NCI-H345 treated with DMSO at 0.1 percent for 48 hours (cell line): Measurements from ENCODE around the gene ITSN1.

Experiments used
- DNase-seq: peaks from one replicate; lab custom pipeline; 2025; ENCODE audit not compliant: unreplicated experiment; lab: John Stamatoyannopoulos, UW

ITSN1 gene

DNA sequence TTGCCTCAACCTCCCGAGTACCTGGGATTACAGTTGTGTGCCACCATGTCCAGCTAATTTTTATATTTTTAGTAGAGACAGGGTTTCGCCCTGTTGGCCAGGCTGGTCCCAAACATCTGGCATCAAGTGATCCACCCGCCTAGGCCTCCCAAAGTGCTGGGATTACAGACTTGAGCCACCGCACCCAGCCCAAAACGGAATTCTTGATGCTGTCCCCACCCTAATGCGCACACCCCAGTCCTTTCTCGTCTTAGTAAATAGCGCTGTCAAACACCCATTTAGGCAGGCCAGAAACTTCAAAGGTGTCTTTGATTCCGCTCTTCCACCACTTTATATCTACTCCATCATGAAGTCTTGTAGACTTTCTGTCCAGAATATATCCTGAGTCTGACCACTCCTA is 35.1 kb downstream of the ITSN1 start:
- DNase-seq = no peak

DNA sequence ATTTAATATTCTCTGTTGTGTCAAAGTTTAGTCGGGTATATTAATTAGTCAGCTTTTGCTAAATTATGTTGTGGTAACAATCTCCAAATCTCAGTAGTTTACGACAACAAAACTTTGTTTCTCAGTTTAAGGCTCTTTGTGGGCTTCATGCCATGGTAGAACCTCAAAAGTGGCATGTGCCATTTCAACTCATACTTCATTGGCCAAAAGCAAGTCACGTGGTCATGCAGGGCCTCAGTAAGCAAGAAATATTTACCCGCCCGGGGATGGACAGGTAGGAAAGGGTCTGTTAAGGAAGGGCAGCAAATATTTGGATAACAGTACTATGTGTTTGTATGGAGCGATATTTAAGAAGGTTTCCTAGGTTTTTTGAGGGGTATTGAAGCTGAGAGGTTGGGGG is 38.6 kb downstream of the ITSN1 start:
- no peak for DNase-seq

GRCh38 chr21:33682992-33683627 is 40.8 kb downstream of the ITSN1 start:
- no peak for DNase-seq

DNA sequence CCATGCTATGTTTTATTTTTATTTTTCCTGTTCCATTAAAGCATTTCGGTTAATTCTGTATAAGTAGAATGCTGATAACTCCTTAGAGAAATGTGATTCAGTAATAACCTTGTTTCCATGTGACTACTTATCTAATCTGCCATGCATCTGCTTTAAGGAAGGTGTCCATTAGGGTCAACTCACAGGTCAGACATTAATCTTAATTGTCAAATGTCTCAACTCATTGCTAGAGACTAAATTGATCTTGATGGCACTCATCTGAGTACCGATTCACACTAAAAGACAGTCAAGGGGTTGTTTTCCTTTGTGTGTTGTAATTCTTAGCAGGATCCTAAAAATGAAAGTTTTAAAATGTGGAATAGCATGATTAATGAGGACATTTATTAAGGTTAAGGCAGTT is 41.8 kb downstream of the ITSN1 start:
- no peak for DNase-seq

DNA sequence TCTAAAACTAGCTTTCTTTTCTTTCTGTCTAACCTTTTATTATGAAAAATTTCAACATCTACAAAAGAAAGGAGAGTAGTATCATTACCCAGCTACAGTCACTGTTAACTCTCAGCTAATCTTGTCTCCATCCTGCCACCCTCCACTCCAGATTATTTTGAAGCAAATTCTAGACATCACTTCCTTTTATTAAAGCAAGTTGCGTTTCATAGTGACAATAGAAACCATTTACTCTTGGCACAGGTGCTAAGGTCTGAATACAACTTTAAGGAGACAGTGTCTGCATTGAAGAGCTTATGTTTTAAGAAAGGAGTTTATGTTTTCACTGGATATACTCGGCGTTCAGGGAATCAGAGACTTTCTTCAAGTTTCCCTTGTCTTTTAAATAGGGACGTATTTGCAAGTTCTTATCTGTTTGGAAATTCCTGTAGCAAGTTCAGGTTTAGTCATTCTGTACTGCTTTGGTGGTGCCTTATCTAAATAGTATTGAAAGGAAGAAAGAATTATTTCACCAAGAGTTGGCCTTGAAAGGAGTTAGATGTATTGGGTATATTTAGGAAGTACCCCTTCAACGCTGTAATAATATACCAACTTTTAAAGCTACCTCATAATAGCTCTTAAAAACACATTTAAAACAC is 42.7 kb downstream of the ITSN1 start:
- no peak for DNase-seq

DNA sequence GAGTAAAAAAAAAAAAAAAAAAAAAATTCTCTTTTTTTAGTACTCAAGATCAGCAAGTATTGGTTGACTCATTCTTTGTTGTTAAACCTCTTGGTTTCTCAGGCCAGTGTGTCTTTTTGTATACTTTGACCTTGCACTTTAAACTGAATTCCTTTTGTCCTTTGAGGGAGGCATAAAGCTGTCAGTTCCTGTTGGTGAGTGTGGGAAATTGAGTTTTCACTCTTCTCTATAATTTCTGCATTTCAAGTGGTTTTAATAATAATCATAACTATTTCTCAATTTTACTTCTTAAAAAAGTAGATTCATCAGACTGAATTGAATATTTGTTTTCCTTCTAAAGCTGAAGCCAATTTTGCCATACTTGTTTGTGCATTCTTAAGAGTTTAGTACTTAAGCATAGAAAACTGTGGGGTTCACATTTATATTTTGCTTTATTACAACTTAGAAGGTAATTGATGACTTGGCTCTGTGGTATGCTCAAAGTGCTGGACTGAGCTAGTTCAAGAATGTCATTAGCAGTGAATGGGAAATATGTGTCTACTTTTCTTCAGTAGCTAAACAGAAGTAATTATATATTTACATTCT is 43.4 kb downstream of the ITSN1 start:
- DNase-seq = no peak

DNA sequence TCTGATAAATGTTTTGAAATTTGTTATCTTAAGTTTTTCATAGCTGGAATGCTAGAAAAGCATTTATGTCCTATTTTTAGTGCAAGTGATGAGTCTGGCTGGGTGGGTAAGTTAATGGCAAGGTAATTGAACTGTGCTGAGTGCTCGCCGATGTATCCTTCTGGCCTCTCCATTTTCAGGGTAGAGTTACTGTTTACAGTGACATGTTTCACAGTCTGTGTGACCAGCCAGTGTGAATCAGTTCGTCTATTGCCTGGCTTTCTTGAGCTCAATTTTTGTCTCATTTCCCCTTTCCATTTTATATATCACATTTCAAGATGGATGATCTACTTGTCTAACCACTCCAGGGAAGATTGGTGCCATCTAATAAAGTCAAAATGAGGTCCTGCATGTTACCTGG is 44.1 kb downstream of the ITSN1 start:
- DNase-seq = no peak

GRCh38 chr21:33687634-33688033 is 45.3 kb downstream of the ITSN1 start:
- DNase-seq = no peak

DNA sequence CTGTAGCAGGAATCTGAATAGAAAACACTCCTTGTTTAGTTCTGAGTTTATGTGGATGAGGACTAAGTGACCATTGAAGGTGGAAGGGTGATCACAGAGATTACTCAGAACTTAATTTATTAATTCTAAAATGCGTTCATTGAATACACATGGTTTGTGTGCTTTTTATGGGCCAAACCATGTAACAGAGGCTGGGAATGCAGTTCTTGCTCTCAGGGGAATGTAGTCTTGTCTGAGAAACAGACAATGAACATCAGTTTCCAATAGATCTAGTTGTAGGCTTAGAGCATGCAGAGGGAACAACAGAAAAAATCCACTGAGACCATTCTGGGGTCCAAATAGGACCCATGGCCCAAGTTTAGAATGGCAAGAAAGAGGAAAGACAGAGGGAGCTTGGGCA is 46.1 kb downstream of the ITSN1 start:
- DNase-seq = no peak

DNA sequence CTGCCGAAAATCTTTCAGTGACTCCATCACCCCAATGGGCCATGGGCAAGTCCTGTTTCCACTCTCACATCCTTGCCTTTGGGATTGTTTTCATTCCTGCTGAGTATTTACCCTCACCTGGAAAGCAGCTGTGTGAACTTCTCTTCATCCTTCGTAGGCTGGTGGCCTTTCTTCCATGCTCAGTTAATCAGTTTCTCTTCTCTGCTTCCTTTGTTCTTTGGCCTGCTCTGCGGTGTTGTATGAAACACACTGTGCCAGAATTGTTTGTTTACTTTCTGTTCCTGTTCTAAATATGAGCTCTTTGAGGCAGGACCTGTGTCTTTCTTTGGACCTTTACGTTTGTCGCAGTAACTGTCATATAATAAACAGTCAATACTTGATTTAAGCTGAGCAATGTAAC is 48.6 kb downstream of the ITSN1 start:
- no peak for DNase-seq

GRCh38 chr21:33691945-33692603 is 49.8 kb downstream of the ITSN1 start:
- DNase-seq = peak; percentile 27

GRCh38 chr21:33695813-33696212 is 53.5 kb downstream of the ITSN1 start:
- DNase-seq = no peak

- DNase-seq = no peak
These were observed 54.2 kb downstream of the ITSN1 start for GRCh38 chr21:33696465-33696864.

DNA sequence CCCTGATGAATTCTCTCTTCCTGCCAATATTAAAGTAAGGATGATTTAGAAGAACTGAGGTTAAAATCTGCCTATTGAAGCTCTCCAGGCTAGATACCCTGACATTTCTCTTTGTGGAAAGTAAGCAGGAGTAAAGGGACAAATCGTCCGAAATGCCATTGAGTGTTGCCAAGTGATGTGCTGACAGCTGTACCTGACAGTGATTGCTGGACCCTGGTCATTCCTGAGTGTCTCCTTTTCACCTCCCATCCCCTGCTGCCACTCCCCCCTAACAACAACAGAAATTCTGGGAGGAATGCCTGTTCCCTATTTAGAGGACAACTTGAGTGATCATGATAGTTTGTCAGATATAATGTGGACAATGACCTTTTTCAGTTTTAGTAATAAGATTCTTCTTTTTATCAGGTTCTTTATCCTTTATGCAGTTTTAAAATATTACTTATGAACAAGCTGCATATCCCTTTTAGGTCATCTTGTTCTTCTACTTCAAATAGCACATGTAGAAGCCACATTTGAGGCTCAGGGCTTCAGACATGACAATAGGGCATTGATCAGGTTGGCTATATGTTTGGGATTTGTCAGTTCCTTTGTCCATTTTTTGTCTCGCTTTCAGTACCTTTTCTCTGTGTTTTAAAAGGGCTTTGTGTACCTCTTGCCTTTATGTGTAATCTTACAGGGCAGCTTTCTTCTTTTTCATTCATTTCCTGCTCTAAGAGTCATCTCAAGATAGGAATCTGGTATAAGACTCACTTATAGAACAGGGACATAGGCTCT is 56.0 kb downstream of the ITSN1 start:
- no peak for DNase-seq

GRCh38 chr21:33699277-33699676 is 57.0 kb downstream of the ITSN1 start:
- DNase-seq = no peak

DNA sequence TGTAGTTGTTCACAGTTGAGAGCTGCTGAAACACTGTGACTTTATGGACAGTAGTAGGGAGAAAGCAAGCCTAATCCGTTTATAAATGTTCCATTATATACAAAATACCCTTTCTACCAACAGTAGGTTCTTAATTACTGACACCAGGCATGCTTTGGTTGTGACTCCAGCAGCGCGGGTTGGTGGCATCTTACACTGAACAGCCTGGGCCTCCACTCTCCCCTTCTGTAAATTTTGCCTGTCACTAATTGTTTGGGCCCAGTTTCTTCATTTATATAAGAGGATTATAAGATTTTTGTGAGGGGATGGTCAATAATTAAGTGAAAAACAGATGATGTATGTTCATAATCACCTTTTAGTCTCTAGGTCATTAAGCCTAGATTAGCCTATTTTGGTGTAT is 58.2 kb downstream of the ITSN1 start:
- no peak for DNase-seq

- no peak for DNase-seq
These were observed 61.7 kb downstream of the ITSN1 start for GRCh38 chr21:33703750-33704606.

GRCh38 chr21:33707846-33708245 is 65.5 kb downstream of the ITSN1 start:
- no peak for DNase-seq

DNA sequence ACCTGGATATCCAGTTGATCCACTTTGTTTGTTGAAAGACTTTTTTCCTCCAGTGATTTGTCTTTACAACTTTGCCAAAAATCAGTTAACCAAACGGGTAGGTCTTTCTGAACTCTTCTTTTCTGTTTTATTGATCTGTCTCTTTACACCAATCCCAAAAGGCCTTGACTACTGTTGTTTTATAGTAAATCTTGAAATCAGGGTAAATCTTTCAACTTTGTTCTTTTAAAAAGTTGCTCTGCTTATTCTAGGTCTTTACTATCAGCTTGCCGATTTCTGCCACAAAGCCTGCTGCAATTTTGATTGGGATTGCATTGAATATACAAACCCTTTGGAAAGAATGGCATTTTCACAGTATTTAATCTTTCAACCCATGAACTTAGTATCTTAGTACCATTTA is 66.6 kb downstream of the ITSN1 start:
- DNase-seq = no peak

- no peak for DNase-seq
These were observed 69.9 kb downstream of the ITSN1 start for GRCh38 chr21:33712022-33712803.
